Measurements from ENCODE around the gene APOL2.
"Not testable (repeated sequence)": the region's sequence is repeated elsewhere in the genome, so short reads cannot be mapped to it uniquely, and the experiment has no call there.

The APOL2 gene

DNA sequence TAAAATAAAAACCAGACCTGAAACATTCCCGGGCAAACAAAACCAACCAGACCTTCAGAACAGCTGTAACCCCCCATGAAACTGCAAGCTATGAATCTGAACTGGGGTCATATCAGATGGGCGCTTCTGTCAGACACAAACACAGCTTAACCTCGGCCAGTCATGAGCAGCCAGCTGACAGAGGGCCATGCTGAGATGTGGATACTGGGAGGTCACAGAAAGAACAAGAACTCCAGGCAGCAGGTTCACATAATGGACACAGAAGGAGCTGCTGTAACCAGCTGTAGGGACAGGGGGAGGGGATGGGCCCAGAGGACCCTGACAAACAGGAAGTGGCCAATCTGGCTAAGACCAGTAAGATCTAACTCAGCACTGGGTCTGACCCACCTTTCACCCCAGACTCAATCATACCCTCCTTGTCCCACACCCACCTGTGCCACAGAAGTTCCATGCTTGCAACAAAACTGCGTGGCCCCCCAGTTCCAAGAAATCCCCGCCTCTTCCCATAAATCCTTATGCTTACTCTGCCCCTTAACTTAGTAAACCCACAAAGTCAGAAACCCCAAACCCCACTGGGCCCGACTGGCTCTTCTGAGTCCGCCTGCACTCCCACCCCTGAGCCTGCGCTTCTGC is 41.7 kb downstream of the APOL2 start:
- DNase-seq (ENCODE audit: low spot score) = no peak

DNA sequence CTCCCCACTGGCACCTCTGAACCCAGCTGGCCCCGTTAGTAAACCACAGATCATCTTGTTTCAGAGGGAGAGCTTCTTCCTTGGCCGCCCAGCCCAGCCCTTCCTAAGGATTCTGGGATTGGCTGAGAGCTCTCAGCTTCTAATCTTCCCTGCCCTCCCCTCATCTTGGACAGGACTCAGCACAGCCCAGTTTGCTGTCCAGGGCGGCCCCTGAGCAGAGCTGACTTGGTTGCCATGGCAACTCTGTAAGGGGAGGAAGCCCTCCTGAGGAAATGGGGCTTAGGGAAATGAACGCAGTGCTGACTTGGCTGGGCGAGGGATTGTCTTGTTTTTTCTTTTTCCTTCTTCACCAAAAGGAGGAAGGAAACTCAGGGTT is 42.3 kb downstream of the APOL2 start:
- no peak for DNase-seq (ENCODE audit: low spot score)

DNA sequence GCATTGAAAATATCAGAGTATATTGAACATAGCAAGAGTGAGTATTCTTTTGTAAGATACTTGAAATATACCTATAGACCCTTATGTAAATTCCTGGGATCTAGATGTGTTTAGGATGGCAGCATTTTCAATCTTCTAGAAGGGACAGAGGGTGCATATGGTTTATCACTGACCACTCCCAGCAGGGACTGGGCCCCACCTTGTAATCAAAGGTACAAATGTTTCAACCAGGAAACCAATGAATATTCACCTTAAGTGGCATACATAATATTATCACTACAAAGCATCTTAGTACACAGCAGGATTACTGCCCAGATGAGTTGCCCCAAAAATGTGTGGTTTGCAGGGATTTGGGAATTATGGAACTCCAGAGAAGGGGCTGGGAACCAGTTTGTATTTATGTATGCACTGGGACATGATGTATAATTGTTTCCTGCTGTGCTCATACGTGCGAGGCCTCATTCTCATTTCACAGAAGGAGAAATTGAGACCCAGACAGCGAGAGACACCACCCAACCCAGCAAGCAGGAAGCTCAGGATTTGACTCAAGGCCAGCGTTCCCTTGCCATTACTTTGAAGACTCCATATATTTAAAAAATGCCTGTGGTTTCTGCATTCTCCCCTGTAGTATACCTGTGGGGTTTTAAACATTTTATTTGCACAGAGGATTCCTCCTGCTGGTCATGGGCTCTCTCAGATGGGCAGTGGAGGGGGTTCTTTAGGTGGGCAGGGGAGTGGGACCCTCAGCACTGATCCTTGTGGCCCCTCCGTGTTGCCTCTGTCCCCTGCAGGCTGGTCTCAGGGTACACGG is 42.9 kb downstream of the APOL2 start:
- DNase-seq (ENCODE audit: low spot score) = no peak

DNA sequence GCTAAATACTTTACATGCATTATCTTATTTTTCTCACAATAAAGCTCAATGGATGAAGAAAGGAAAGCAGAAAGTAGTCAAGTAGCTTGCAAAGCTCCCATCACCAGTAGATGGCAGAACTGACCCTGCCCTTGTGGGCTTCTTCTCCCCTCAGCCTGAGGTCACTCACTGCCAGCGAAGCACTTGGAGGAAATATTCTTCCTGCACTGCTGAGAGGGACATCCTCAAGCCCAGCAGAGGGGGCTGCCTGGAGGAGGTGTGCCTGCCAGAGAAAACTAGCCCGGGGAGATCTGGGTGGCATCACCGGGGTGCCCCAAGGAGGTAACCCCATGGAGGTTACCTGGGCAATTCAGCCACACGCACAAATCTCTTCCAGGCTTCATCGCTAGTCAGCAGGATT is 44.4 kb downstream of the APOL2 start:
- DNase-seq (ENCODE audit: low spot score) = no peak

DNA sequence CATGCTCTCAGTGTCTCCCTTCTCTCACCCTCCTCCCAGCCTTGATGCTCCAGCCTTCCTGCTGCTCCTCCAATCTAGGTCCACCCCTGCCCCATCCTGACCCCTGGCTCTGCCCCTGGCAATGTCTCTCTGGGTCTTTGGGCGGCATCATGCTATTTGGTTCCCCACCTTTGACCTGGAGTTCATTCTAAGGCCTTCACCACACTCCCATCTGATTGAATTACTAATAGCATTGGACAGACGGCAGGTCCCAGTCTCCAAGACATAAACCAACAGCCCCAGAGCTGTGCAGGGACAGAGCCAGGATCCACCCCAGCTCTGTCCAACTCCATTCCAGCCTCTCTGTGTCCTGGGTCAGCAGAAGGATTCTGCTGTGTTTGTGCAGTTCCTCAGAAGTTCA is 44.9 kb downstream of the APOL2 start:
- no peak for DNase-seq (ENCODE audit: low spot score)

DNA sequence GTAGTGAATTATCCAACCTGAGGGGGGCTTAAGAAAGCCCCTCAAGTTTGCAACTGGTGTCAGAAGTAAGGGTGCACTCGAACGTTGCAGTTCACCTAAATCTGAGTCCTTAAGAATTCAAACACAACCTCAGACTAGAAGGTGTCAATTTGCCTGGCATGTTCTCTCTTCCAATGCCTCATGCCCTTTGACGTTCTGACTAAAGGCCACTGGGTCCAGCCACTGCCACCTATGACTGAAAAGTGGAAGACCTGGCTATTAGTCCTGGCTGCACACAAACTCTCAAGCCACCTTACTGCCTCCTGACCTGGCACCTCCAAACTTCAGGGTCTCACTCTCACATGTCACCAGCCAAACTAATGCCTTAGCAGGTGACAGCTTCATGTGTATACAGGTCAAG is 45.8 kb downstream of the APOL2 start:
- no peak for DNase-seq (ENCODE audit: low spot score)

DNA sequence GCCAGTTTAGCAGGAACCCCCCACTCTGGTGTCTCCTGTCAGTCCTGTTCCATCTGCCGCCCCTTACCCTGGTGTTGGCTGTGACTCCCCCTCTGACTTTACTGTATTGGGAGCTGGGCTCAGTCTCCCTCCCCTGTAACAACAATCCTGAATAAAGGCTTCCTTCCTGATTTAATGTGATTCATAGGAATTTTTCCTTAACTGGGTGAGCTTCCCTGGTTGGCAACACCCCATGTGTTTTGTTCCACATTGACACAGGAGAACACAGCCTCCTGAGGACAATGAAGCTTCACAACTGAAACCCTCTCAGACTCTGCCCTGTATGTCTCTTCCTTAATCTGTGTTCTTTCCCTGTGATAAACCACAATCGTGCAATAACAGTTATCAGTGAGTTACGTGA is 46.2 kb downstream of the APOL2 start:
- DNase-seq (ENCODE audit: low spot score) = no peak

DNA sequence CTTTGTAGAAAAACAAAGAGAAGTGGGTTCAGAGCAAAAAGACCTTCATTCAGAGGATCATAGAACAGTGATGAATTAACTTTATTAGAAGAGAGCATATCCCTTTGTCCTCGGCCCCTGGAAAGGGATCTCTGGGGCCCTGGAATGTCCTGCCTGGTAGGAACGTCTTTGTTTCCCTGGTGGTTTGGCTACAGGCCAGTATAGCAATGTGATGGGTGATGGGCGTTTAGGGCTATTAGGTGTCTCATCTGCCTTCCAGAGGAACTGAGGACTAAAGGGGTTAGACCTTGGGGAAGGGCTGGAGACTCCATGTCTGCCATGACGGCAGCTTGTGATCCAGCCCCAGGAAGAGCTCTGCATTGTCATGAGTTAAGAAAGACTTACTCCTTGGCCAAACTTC is 46.8 kb downstream of the APOL2 start:
- no peak for DNase-seq (ENCODE audit: low spot score)

DNA sequence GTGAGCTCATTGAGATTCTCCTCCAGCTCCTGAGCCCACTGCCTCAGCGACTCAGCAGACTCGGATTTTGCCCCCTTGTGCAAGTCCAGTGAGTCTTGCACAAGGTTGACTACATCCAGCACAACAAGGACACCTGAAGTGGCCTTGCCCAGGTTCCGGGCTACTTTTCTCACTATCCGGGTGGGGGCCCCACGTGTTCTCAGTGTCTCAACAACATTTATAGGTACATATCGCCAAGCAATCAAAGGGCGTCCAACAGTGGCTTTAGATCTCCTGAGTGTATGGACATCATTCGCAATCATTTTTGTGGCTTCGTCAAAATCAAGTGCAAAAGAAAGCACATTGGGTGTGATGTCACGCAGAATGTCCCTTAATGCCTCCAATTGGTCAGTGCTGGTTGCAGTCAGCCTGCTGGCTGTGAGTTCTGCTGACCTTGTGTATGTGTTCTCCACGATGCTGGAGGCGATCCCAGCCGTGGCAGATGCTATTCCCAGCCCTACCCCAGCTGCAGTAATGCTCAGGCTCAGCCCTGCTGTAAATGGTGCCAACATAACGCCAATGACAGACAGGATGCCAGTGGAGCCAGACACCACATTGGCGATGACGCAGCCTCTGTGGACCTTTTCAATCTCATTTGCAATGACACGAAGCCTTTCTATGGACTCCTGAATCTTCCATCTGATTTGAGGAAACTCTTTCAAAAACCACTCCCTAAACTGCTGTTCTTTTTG is 48.1 kb downstream of the APOL2 start:
- no peak for DNase-seq (ENCODE audit: low spot score)

DNA sequence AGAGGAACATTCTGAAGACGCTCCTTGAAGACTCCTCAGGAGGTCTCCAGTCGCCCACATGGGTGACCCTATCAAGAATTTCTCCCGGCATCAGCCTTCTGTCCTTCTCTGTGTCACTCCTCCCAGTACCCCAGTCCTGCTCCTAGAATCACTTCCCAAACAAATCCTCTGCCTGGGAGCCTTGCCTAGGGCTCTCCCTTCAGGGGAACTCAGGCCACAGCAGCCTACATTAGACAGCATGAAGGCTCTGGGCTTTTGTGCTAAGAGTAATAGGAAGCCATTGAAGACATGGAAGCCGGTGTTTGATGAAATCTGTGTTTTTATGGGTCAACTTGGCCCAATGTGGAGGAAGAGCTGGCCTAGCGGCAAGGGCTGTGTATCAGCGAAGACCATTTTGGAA is 51.5 kb downstream of the APOL2 start:
- not testable (repeated sequence) for DNase-seq (ENCODE audit: low spot score)

DNA sequence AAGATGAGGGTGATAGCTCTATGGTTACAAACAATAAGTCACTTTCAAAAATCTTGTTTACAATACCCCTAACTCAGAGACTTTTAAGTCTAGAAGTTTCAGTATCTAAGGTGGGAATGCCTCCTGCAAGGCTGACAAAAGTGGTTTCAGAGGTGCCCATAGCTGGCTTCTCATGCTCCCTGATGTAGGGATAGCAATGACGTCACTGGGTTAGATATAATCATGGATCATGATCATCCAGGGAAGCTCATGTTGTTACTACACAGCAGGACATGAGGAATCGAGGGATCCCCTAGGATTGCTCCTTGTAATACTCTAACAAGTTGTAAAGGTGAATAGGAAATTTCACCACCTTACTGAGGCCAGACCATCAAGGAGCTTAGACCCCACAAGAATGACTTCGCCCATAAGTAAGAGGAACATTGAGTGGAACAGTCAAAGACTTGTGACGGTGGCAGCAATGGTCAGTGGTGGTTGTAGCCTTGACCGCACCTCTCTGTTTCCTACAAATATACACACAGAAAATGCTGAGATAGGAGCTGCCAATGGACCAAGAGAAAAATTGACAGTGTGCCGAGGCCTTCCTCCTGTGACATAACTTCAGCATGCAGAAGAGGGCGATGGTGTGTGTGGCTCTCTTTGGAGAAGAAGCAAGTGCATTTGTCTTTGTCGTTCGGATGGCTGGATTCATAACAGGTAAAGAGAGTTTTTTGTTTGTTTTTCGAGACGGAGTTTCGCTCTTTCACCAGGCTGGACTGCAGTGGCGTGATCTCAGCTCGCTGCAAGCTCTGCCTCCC is 53.3 kb downstream of the APOL2 start:
- DNase-seq (ENCODE audit: low spot score) = no peak

DNA sequence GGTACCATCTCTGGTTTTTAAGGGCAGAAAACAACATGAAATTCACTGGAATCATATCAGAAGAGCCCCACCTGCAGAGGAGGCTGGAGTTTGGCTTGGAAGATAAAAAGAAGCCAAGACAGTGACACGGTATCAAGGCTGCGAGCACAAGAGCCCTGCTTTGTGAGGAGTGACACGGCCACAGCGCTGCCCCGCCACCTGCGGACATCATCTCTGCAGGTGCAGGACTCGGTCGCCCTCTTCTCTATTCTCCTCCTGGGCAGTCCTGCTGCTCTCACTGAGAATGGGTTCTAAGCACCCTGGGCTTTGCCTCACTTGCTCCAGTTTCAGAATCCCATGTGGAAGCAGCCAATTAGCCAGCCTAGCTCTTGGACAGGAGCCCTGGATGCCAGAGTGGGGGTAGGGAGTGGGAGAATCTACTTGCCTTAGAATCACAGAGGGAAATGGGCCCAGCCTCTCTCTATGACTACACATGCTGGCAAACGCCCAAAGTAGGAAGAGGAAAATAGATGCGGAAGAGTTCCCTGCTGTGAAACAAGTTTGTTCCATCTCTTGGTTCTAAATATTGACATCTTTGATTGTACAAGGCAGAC is 54.8 kb downstream of the APOL2 start:
- DNase-seq (ENCODE audit: low spot score) = no peak

DNA sequence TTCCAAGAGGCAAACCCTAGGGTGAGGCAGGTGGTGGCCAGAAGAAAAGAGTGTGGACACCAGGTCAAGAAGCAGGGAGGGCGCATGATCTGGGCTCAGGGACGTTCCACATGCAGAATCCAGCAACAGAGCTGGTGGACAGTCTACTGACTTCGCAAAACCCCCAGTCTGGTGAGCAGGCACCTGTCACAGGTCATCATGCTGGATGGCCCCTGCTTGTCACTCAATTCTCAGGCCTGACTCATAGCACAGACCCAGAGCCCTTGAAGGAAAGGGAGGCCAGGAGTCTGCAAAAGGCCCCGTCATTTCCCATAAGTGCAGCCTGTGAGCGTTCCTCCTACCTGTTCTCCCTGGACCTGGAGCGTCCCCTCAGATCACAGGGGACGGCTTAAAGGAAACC is 55.9 kb downstream of the APOL2 start:
- DNase-seq (ENCODE audit: low spot score) = no peak

DNA sequence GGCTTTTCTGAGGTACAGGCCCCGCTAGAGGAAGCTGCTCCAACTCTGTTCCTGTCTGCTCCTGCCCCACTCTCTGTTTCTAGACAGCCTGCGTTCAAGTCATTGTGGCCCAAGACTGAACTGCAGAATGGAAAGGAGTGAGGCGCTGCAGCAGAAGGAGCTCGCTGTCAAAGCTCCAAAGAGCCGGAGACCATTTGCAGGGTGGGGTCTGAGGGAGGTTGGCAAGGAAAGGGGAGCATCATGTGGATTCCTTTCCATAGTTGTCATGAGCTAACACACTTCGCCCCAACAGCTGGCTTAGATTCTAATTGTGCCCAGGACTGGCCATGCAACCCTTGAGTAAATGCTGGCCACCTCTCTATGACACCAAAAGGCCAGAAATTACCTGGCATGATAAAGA is 56.5 kb downstream of the APOL2 start:
- DNase-seq (ENCODE audit: low spot score) = no peak

DNA sequence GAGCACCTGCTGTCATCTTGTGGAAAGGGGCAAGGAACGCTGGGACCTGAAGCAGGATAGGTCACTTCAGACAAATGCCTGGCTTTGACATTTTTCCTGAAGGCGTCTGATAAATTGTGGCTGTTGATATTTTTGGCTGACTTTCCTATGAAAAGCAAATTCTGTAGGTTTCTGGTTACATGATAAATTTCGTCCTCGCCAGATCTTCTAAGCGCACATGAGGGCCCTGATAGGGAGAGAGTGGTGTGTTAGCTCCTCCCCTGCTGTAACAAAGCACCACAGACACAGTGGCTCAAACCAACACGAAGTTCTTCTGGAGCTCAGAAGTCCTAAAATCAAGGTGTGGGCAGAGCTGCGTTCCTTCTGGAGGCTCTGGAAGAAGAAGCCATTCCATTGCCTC is 57.3 kb downstream of the APOL2 start:
- DNase-seq (ENCODE audit: low spot score) = peak; percentile 72

DNA sequence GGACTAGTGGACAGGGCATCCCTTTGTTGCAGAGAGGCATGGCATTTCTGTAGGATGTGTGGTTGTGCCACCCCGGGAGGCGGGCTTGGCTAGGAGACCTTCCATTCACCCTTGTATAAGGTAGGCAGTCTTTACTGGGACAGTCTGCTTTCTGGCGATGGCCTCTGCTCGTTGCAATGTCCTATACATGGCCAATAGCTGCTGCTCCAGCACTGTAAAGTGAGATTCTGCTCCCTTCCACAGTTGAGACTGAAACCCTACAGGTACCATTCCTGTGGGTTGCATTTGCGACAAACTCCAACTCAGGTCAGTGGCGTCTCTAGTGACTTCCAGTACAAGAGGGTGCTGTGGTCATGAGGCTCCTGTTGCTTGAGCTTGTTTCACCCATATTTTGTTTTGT is 58.4 kb downstream of the APOL2 start:
- no peak for DNase-seq (ENCODE audit: low spot score)

DNA sequence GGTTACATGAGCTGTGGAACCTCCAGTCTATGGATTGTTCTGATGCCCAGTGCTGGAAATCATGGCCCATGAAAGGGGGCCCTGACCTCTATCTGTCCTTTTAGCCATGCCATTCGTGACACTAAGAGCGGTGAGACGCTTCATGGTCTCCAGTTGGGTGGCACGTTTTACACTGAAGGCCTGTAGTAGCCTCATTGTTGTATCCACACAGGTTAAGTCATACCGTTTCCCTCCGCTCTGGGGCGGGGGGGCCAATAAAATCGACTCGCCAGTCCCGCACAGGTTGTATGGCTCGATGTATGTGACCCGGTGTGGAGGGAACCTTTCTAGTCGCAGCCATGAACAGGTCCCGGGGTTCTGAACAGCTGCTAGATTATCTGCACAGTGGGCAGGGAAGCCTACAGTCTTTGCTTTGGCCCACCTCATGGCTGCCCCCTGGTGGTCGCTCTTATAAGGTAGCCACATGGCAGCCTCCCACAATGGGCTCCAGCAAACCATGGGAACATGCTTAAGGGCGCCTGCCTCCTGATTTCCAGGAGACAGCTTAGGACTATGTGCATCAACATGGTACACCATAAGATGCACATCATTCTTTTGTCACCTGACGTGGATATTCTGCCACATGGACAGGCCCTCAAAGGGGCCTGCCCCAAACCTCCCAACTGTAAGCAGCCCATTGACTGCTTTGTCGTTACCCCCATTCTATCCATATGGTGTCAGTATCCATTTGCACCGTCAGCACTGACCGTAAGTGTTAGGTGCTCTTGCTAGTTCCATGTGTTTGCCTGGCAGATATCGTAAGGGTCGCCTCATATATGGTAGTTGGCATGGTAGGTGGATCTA is 59.1 kb downstream of the APOL2 start:
- peak; percentile 89 for DNase-seq (ENCODE audit: low spot score)

DNA sequence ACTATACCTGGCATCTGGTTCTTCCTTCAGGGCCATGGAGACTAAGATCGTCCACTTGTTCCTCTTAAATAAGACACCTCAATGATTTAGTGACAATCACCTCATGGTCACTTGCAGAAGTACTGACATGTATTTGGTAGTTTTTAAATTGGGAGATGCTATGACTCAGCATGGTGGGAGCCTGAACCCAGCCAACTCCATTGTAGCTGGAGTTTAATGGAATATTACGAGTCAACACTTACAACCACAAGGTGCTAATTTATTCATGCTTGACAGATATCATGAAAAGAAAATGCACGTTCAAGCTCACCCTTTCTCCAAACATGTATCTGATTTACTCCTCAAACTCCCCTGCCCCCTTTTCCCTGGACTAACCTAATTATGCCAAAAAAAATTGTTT is 62.2 kb downstream of the APOL2 start:
- no peak for DNase-seq (ENCODE audit: low spot score)

Data from hematopoietic multipotent progenitor cell treated with erythropoietin and hydrocortisone succinate and interleukin-3 and kit ligand, for 15 days (in vitro differentiated cells).